ENCODE data around the gene MTERF4. TPM values are rescaled to one million over a fixed set of nuclear protein-coding genes. Genes with fewer than 3 reads are reported as not detected.

The MTERF4 gene
- total and polyA plus RNA-seq, 2 of the 13 experiments (the other 11 are each of a cell fraction or from before 2014, with no cell fraction given): 50.5 to 59.8 TPM

DNA sequence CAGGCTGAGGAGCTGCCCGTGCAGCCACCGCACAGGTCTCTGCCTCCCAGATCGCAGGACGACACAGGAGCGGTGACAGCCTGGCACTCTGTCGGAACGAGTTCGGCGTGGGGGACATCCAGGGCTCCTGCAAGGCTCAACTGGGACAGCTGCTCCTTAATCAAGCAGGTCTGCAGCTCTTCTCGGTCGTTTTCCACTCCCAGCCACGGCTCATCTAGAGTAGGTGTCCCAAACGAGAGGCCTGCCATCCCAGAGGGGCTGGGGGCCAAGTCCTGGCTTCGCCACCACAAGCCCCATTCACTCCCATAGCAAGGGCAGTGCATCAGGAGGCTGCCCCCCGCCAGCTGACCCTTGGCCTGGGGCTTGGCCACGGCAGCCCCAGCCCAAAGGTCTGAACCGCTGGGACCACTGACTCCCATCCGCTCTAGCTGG, 24.7 kb upstream of the MTERF4 start:
- WGBS (ENCODE audit: low lambda C conversion rate): 94% methylated on average over 18 of the region's 18 CpGs
- ChIA-PET CTCF (ENCODE audit: low intra/inter-chr PET ratio, low total read pairs) (no interaction called here), POLR2A (no interaction called here)
- ATAC-seq (no peak), FAIRE-seq (no peak), DNase-seq (ENCODE audit: low spot score) (no peak)
- Histone ChIP-seq H3K27ac (ENCODE audit: extremely low read length, insufficient read depth, low read length) (no peak overlapping the region), H3K9me3 (ENCODE audit: low read length) (no peaks in the 10 kb centered on the region), H4K20me1 (ENCODE audit: insufficient read depth, low read length) (no peaks in the 10 kb centered on the region), H3K9ac (ENCODE audit: insufficient read depth, low read depth, low read length) (no peak overlapping the region), H3K36me3 (replicated peaks in 1 of 2; ENCODE audit: control insufficient read depth in 1 of 2, insufficient read depth in 2 of 2, low read length in 2 of 2) (peaks cover 15 to 26% of the 10 kb centered on the region in 2 experiments; a peak in 4 of 5 replicates), H3K27me3 (ENCODE audit: control insufficient read depth in 1 of 2, insufficient read depth in 2 of 2, low read length in 2 of 2) (no peaks in the 10 kb centered on the region), H3K79me2 (ENCODE audit: insufficient read depth, low read length) (no peaks in the 10 kb centered on the region), H3K4me2 (ENCODE audit: low read depth, low read length) (no peak overlapping the region), H3K4me1 (ENCODE audit: insufficient read depth, low read length) (no peaks in the 10 kb centered on the region), H2AFZ (ENCODE audit: low read length) (no peak overlapping the region), H3K4me3 (replicated peaks in 1 of 3; ENCODE audit: insufficient read depth in 1 of 3, low read depth in 2 of 3, low read length in 3 of 3) (no peak overlapping the region)
- TF ChIP-seq TBX3 (IDR thresholded peaks at IDR 0.05; ENCODE audit: borderline replicate concordance) (no peak), KDM5A (IDR thresholded peaks at IDR 0.05; ENCODE audit: borderline replicate concordance, low read length) (no peak), KAT8 (CRISPR knock-in tag; IDR thresholded peaks at IDR 0.05) (no peak), ZNF557 (CRISPR knock-in tag; IDR thresholded peaks at IDR 0.05) (no peak), ZNF431 (CRISPR knock-in tag; IDR thresholded peaks at IDR 0.05; ENCODE audit: borderline replicate concordance, low read depth) (no peak), SP4 (CRISPR knock-in tag; IDR thresholded peaks at IDR 0.05) (no peak), ZNF552 (CRISPR knock-in tag; IDR thresholded peaks at IDR 0.05; ENCODE audit: borderline replicate concordance) (no peak)
- TF ChIP-seq, protein P1, sequence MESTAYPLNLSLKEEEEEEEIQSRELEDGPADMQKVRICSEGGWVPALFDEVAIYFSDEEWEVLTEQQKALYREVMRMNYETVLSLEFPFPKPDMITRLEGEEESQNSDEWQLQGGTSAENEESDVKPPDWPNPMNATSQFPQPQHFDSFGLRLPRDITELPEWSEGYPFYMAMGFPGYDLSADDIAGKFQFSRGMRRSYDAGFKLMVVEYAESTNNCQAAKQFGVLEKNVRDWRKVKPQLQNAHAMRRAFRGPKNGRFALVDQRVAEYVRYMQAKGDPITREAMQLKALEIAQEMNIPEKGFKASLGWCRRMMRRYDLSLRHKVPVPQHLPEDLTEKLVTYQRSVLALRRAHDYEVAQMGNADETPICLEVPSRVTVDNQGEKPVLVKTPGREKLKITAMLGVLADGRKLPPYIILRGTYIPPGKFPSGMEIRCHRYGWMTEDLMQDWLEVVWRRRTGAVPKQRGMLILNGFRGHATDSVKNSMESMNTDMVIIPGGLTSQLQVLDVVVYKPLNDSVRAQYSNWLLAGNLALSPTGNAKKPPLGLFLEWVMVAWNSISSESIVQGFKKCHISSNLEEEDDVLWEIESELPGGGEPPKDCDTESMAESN (CRISPR knock-in tag; conservative IDR thresholded peaks at IDR 0.05): no peak
- TF ChIP-seq, protein P2, sequence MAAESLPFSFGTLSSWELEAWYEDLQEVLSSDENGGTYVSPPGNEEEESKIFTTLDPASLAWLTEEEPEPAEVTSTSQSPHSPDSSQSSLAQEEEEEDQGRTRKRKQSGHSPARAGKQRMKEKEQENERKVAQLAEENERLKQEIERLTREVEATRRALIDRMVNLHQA (CRISPR knock-in tag; IDR thresholded peaks at IDR 0.05): no peak
- TF ChIP-seq, protein P3, sequence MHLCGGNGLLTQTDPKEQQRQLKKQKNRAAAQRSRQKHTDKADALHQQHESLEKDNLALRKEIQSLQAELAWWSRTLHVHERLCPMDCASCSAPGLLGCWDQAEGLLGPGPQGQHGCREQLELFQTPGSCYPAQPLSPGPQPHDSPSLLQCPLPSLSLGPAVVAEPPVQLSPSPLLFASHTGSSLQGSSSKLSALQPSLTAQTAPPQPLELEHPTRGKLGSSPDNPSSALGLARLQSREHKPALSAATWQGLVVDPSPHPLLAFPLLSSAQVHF (CRISPR knock-in tag; IDR thresholded peaks at IDR 0.05): no peak
- TF ChIP-seq, protein P4, sequence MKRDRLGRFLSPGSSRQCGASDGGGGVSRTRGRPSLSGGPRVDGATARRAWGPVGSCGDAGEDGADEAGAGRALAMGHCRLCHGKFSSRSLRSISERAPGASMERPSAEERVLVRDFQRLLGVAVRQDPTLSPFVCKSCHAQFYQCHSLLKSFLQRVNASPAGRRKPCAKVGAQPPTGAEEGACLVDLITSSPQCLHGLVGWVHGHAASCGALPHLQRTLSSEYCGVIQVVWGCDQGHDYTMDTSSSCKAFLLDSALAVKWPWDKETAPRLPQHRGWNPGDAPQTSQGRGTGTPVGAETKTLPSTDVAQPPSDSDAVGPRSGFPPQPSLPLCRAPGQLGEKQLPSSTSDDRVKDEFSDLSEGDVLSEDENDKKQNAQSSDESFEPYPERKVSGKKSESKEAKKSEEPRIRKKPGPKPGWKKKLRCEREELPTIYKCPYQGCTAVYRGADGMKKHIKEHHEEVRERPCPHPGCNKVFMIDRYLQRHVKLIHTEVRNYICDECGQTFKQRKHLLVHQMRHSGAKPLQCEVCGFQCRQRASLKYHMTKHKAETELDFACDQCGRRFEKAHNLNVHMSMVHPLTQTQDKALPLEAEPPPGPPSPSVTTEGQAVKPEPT (CRISPR knock-in tag; IDR thresholded peaks at IDR 0.05; ENCODE audit: low read depth): no peak
- BruUV-seq (replicated peaks): no TSS peak
- intact Hi-C loops (cut with micrococcal nuclease; ENCODE audit: unreplicated experiment): no loop called here
- in situ Hi-C loops (cut with HindIII; ENCODE audit: extremely low pct_ligation_motif_present, low pct_unique_long_range_greater_than_20kb): no loop called here
